Measurements from ENCODE around the gene IGFBP4. TPM values are rescaled to one million over a fixed set of nuclear protein-coding genes. Genes with fewer than 3 reads are reported as not detected.

Gene IGFBP4
- total and polyA plus RNA-seq, 10 of the 15 experiments (the other 5 are each of a cell fraction or from before 2014, with no cell fraction given) = 2.4 to 22.3 (median 6.6) TPM

- peak overlapping the region; percentile 76 for H2AFZ ChIP-seq (ENCODE audit: control insufficient read depth, low read depth, low read length)
- POLR2A ChIA-PET = interaction anchor here (0.7 to 3.8 kb wide), 12 partner anchors 8 to 402 kb away, joined by 3 to 21 read pairs (median 4); no protein-coding TSS in a partner anchor
- intact Hi-C loops (cut with micrococcal nuclease; ENCODE audit: unreplicated experiment) = loop anchor here (10.0 kb wide), 1 partner anchor 102 kb away; no protein-coding TSS in a partner anchor
- TF ChIP-seq, protein P1, sequence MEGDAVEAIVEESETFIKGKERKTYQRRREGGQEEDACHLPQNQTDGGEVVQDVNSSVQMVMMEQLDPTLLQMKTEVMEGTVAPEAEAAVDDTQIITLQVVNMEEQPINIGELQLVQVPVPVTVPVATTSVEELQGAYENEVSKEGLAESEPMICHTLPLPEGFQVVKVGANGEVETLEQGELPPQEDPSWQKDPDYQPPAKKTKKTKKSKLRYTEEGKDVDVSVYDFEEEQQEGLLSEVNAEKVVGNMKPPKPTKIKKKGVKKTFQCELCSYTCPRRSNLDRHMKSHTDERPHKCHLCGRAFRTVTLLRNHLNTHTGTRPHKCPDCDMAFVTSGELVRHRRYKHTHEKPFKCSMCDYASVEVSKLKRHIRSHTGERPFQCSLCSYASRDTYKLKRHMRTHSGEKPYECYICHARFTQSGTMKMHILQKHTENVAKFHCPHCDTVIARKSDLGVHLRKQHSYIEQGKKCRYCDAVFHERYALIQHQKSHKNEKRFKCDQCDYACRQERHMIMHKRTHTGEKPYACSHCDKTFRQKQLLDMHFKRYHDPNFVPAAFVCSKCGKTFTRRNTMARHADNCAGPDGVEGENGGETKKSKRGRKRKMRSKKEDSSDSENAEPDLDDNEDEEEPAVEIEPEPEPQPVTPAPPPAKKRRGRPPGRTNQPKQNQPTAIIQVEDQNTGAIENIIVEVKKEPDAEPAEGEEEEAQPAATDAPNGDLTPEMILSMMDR (IDR thresholded peaks at IDR 0.05 in 2 of 3, conservative IDR thresholded peaks at IDR 0.05 in 1 of 3; ENCODE audit: control insufficient read depth in 2 of 3, extremely low read depth in 1 of 3, insufficient read depth in 1 of 3, low read depth in 3 of 3, low read length in 3 of 3) = peak in 1 of 3 experiments; percentile 17; a peak in 1 of 6 replicates
- TF ChIP-seq YY1 (IDR thresholded peaks at IDR 0.05; ENCODE audit: low read depth, low read length) = no peak
- no peak for TF ChIP-seq HCFC1 (IDR thresholded peaks at IDR 0.05; ENCODE audit: low read length)
- CTCF ChIA-PET = interaction anchor here (1.0 to 5.5 kb wide), 25 partner anchors 8 to 277 kb away, joined by 3 to 86 read pairs (median 7); partner anchors contain the start of genes CASC3, IGFBP4, RARA and WIPF2
- H3K9ac ChIP-seq (ENCODE audit: control insufficient read depth, insufficient read depth, low read length) = peak overlapping the region; percentile 79
- no peaks in the 10 kb centered on the region for H4K20me1 ChIP-seq (ENCODE audit: control insufficient read depth, insufficient read depth)
- no peaks in the 10 kb centered on the region; the same call in 1 of the 2 replicates for H3K4me1 ChIP-seq (ENCODE audit: control insufficient read depth, insufficient read depth, low read length)
- 1% methylated on average over 21 of the region's 21 CpGs for WGBS (ENCODE audit: insufficient coverage, insufficient replicate concordance, low lambda C conversion rate, missing lambda C conversion rate)
- H3K79me2 ChIP-seq (ENCODE audit: control insufficient read depth, insufficient read depth, low read length) = peaks cover 30% of the 10 kb centered on the region
- FAIRE-seq = no peak
- peak overlapping the region; percentile 94 for H3K4me3 ChIP-seq
- SMC1A ChIA-PET (ENCODE audit: uncharacterized antibody, unreplicated experiment) = interaction anchor here (0.7 to 10.1 kb wide), 16 partner anchors 9 to 1246 kb away, joined by 3 to 106 read pairs (median 4); no protein-coding TSS in a partner anchor
- peak overlapping the region; percentile 69 for H3K4me2 ChIP-seq (ENCODE audit: control insufficient read depth, insufficient read depth)
- no peaks in the 10 kb centered on the region for H3K27me3 ChIP-seq (replicated peaks in 1 of 2; ENCODE audit: control insufficient read depth in 2 of 2, insufficient read depth in 2 of 2, low read length in 1 of 2)
- in situ Hi-C loops (cut with MboI) = no loop called here
- RAD21 ChIA-PET (ENCODE audit: unreplicated experiment) = interaction anchor here (0.9 to 4.8 kb wide), 24 partner anchors 9 to 304 kb away, joined by 3 to 88 read pairs (median 4); partner anchors contain the start of gene IGFBP4
- H3K36me3 ChIP-seq (ENCODE audit: control insufficient read depth in 2 of 2, insufficient read depth in 2 of 2, low read length in 1 of 2) = peaks cover 0 to 3% of the 10 kb centered on the region in 2 experiments; a peak in 1 of 4 replicates
- H3K9me3 ChIP-seq (replicated peaks; ENCODE audit: control insufficient read depth, insufficient read depth, low read length) = no peaks in the 10 kb centered on the region
- TSS peak; percentile 77 for BruUV-seq (replicated peaks)
- peak overlapping the region; percentile 62 for H3K27ac ChIP-seq (ENCODE audit: control insufficient read depth, insufficient read depth)
- peak; percentile 47 for ATAC-seq
- no peak for DNase-seq (ENCODE audit: low read depth, low spot score)
These were observed 26.0 kb upstream of the IGFBP4 start for GRCh38 chr17:40417258-40417608.
